HG03571 (cell line): ENCODE data around the gene PCDHGC4.

Experiments
- ATAC-seq: cut with Tn5 transposase; IDR thresholded peaks from one replicate; pipeline ENCODE4 v1.9.1; 2021; ENCODE audit not compliant: unreplicated experiment

Gene PCDHGC4

GRCh38 chr5:141484641-141485311 lies at the start of gene PCDHGC4:
Gene PCDHGC4, plus strand, starts transcription at chr5:141485030. Its CDS starts 144 bp downstream, at chr5:141485174.
- ATAC-seq = no peak

GRCh38 chr5:141437221-141437620 lies 47.6 kb upstream of the PCDHGC4 start:
- no peak for ATAC-seq

- ATAC-seq = no peak
These were observed 45.3 kb upstream of the PCDHGC4 start for GRCh38 chr5:141439411-141440141.

GRCh38 chr5:141440341-141440740 lies 44.5 kb upstream of the PCDHGC4 start:
- ATAC-seq = no peak

- no peak for ATAC-seq
These were observed 43.2 kb upstream of the PCDHGC4 start for GRCh38 chr5:141441571-141442170.

- no peak for ATAC-seq
These were observed 19.5 kb upstream of the PCDHGC4 start for GRCh38 chr5:141465351-141465750.

GRCh38 chr5:141475625-141476131 lies 9.2 kb upstream of the PCDHGC4 start, which contains the start of gene PCDHGC3:
Gene PCDHGC3, plus strand, starts transcription at chr5:141475966. Its CDS starts 151 bp downstream, at chr5:141476117.
- ATAC-seq = peak; percentile 98

GRCh38 chr5:141476132-141476911 lies 8.5 kb upstream of the PCDHGC4 start:
- peak; percentile 23 for ATAC-seq

GRCh38 chr5:141477044-141477575 lies 7.7 kb upstream of the PCDHGC4 start:
- no peak for ATAC-seq

- ATAC-seq = no peak
These were observed 7.0 kb upstream of the PCDHGC4 start for GRCh38 chr5:141477815-141478214.

- ATAC-seq = no peak
These were observed 6.4 kb upstream of the PCDHGC4 start for GRCh38 chr5:141478321-141478945.

GRCh38 chr5:141479776-141480175 lies 5.1 kb upstream of the PCDHGC4 start:
- no peak for ATAC-seq

GRCh38 chr5:141483902-141484301 lies 928 bp upstream of the PCDHGC4 start:
- ATAC-seq = no peak

- ATAC-seq = no peak
These were observed 555 bp upstream of the PCDHGC4 start for GRCh38 chr5:141484310-141484640.

GRCh38 chr5:141485321-141486055 lies 658 bp downstream of the PCDHGC4 start:
- no peak for ATAC-seq

- no peak for ATAC-seq
These were observed 1.3 kb downstream of the PCDHGC4 start for GRCh38 chr5:141486091-141486490.

GRCh38 chr5:141487131-141487530 lies 2.3 kb downstream of the PCDHGC4 start:
- ATAC-seq = no peak

GRCh38 chr5:141488591-141489561 lies 4.0 kb downstream of the PCDHGC4 start, which contains the start of gene PCDHGC5:
Gene PCDHGC5, plus strand, starts transcription at chr5:141489081. Its CDS starts 160 bp downstream, at chr5:141489241.
- ATAC-seq = no peak
